Aortic smooth muscle cell (primary cell): ENCODE measurements around the gene GREB1. TPM values are rescaled to one million over a fixed set of nuclear protein-coding genes. Genes with fewer than 3 reads are reported as not detected.

ENCODE experiments used
- total RNA-seq: library from RNA; depleted of rRNA; stranded (reverse); fragments of >200 nt; gene quantifications from 2 replicates; pipeline ENCODE4 v1.2.3, GENCODE V29; 2014

GREB1 gene, protein sequence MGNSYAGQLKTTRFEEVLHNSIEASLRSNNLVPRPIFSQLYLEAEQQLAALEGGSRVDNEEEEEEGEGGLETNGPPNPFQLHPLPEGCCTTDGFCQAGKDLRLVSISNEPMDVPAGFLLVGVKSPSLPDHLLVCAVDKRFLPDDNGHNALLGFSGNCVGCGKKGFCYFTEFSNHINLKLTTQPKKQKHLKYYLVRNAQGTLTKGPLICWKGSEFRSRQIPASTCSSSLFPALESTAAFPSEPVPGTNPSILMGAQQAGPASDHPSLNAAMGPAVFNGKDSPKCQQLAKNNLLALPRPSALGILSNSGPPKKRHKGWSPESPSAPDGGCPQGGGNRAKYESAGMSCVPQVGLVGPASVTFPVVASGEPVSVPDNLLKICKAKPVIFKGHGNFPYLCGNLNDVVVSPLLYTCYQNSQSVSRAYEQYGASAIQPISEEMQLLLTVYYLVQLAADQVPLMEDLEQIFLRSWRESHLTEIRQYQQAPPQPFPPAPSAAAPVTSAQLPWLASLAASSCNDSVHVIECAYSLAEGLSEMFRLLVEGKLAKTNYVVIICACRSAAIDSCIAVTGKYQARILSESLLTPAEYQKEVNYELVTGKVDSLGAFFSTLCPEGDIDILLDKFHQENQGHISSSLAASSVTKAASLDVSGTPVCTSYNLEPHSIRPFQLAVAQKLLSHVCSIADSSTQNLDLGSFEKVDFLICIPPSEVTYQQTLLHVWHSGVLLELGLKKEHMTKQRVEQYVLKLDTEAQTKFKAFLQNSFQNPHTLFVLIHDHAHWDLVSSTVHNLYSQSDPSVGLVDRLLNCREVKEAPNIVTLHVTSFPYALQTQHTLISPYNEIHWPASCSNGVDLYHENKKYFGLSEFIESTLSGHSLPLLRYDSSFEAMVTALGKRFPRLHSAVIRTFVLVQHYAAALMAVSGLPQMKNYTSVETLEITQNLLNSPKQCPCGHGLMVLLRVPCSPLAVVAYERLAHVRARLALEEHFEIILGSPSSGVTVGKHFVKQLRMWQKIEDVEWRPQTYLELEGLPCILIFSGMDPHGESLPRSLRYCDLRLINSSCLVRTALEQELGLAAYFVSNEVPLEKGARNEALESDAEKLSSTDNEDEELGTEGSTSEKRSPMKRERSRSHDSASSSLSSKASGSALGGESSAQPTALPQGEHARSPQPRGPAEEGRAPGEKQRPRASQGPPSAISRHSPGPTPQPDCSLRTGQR (N-terminal part only)
- 0.12 and 0.40 TPM in 2 replicates for total RNA-seq

DNA sequence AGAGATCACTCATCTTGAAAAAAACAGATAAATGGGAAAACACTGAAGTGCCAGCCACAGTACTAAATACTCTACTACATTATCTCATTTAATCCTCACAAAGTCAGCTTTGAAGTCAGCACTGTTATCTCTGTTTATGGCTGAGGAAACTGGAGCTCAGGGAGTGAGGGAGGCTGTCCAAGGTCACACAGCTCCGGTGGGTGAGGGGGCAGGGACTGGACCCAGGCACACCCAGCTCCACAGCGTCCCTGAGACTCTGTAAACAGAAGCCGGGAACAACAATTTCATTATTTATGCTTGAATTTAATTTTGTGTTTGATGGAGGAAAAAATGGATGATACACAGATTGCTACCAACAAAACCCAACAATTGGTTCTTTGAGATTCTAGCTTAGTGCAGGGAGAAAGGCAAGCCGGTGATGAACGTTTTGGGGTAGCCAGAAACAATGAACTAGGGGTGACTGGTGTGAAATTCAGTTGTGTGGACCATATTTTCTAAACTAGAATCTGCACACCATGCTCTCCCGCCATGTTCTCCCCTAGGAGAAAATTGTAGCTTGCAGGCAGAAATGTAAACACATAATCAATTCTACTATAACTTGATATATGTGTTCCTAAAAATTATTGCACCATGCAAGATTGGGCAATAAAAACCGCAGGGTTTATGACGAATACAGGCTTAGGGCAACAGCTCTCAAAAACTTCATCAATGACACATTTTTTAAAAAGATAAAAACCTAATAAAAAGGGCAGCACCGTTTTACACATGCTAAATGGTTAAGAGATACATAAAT, at the start of gene GREB1:
Gene GREB1 (plus strand): TSS at position 768 of the 793 bp plus-strand sequence. CDS start 22,570 bp downstream, outside the sequence.

DNA sequence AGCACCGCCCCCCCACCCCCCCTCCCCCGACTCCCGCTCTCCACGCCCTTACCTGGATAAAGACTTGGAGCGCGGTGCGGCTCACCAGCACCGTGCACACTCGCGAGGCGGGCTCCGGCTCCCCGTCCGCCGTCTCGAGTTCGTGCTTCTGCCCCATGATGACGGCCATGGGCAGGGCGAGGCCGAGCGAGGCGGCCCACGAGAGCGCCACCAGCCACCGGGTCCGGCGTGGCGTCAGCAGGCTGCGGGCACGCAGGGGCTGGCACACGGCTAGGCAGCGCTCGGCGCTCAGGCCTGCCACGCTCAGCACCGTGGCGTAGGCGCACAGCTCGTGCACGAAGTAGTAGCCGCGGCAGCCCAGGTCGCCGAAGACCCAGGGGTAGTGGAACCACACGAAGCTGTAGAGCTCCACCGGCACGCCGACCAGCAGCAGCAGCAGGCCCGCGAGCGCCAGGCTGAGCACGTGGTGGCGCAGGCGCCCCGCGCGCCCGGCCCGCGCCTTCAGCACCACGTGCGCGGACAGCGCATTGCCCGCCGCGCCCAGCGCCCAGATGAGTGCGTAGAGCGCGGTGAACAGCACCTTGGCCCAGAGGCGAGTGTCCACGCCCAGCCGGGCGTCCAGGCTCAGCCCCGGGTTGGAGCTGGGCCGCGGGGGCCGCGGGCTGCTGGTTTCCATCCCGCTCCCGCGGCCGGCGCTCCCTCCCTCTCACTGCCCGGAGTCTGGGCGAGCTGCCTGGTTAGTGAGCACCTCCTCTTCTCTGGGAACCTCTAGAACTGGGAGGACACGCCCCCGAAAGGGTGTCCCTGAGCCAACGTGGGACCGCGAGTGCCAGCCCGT, 135.8 kb downstream of the GREB1 start, which contains the start of gene NTSR2:
Gene NTSR2 (minus strand): TSS at position 742 of the 838 bp plus-strand sequence. CDS start 66 bp downstream, at position 676.

Other genes with a start within 250 kb of the GREB1 start
- gene ROCK2, start 189.4 kb upstream of the GREB1 start, total RNA-seq, result 50.3 and 63.7 TPM in 2 replicates
- 8.2 and 9.2 TPM in 2 replicates for gene E2F6, start 67.9 kb upstream of the GREB1 start, total RNA-seq
- not detected in 2 replicates for gene NTSR2, start 136.2 kb downstream of the GREB1 start, total RNA-seq
- 38.3 and 61.1 TPM in 2 replicates for gene LPIN1, start 212.6 kb downstream of the GREB1 start, total RNA-seq